Muscle of leg (tissue), 11 donors: Measurements from ENCODE around the gene HLA-C. TPM values are rescaled to one million over a fixed set of nuclear protein-coding genes. Genes with fewer than 3 reads are reported as not detected.

Experiments used
- DNase-seq: peaks from one replicate; pipeline ENCODE4 v3.0.0; 2013
- H3K27ac ChIP-seq: one replicate; pipeline ENCODE4 v1.5.1; 2013; ENCODE audit warnings: mild to moderate bottlenecking, low read length, control low read depth
- H3K27me3 ChIP-seq: one replicate; pipeline ENCODE4 v1.6.1; 2013; ENCODE audit warnings: low read length; ENCODE audit not compliant: control insufficient read depth, insufficient read depth
- H3K36me3 ChIP-seq: one replicate; pipeline ENCODE4 v1.6.1; 2013; ENCODE audit warnings: low read length; ENCODE audit not compliant: control insufficient read depth, insufficient read depth
- H3K4me1 ChIP-seq: one replicate; pipeline ENCODE4 v1.6.1; 2013; ENCODE audit warnings: low read length; ENCODE audit not compliant: control insufficient read depth, insufficient read depth
- H3K4me3 ChIP-seq: one replicate; pipeline ENCODE4 v1.5.1; 2013; ENCODE audit warnings: low read length, control low read depth
- H3K9me3 ChIP-seq: replicated peaks from 2 replicates; pipeline ENCODE4 v1.6.1; 2013; ENCODE audit warnings: low read depth, low read length; ENCODE audit not compliant: control insufficient read depth
- WGBS: methylation state at CpG from one replicate; pipeline ENCODE4 v1.1.5; 2013; ENCODE audit warnings: missing lambda C conversion rate; ENCODE audit not compliant: insufficient coverage; 5-methylcytosine and 5-hydroxymethylcytosine counted together
- polyA plus RNA-seq, 8 donors: library from polyadenylated mRNA; unstranded; fragments of 120-200 nt; gene quantifications; one replicate each; pipeline versions ENCODE4 v1.2.1 to v1.2.3, GENCODE V29; 2013; ENCODE audit warnings: inconsistent platforms in 1 of 8, low replicate concordance in 1 of 8; ENCODE audit not compliant: insufficient read length in 8 of 8, insufficient read depth in 1 of 8
- total RNA-seq: library from RNA; stranded (reverse); fragments of 120-200 nt; gene quantifications from one replicate; pipeline ENCODE4 v1.2.4, GENCODE V29; 2013

The HLA-C gene
- total and polyA plus RNA-seq, 9 donors: 26.0 to 71.6 (median 52.9) TPM

DNA sequence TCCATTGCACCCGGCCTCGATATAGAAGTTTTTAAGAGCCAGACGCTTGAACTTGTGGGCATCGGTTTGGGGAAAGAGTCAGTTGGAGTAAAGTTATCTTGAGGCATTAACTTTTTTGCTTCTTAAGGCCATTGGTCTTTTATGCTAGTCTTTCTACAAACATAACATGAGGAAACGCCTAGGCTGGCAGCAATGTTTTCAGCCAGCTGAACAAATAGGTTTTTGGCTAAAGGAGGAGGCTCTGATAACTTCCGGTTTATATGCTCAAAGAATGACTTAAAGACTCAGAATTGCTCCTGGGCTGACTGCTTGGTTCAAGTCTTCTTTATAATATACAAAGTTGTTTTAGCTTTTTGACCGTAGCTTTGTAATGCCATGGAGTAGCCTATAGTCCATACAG is 46.2 kb downstream of the HLA-C start:
- Histone ChIP-seq H3K9me3 (no peaks in the 10 kb centered on the region), H3K36me3 (no peaks in the 10 kb centered on the region), H3K27me3 (peaks cover 5% of the 10 kb centered on the region), H3K4me1 (no peaks in the 10 kb centered on the region), H3K4me3 (no peak overlapping the region), H3K27ac (no peak overlapping the region)
- no CpG with 5 or more reads among the region's 7 CpGs for WGBS
- no peak for DNase-seq

DNA sequence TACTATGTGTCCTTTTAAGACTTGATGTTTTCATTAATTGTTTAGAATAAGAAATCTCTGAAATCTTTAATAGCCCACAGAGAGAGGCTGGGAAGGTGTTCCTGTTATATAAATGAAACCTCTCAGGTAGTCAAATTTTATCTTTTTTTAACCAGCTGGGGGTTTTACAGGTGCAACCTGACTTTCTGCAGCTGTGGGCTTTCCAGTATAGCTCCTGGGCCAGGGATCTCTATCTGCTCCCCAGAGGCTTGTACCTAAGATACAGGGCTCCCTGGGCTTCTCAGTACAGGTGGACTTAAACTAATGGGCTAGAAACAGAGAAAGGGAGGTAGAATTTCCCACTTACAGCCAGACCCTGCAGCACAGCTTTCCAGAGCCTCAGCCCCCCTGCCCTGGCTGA is 49.4 kb downstream of the HLA-C start:
- Histone ChIP-seq H3K4me3 (no peak overlapping the region), H3K27me3 (peaks cover 3% of the 10 kb centered on the region), H3K27ac (no peak overlapping the region), H3K9me3 (no peaks in the 10 kb centered on the region), H3K36me3 (no peaks in the 10 kb centered on the region), H3K4me1 (no peaks in the 10 kb centered on the region)
- DNase-seq: no peak

Other genes with a start within 250 kb of the HLA-C start
- gene C6orf15, start 159.5 kb downstream of the HLA-C start, total RNA-seq: not detected
- gene C6orf15, start 159.5 kb downstream of the HLA-C start, polyA plus RNA-seq: not detected
- gene PSORS1C1, start 157.3 kb downstream of the HLA-C start, total RNA-seq: 1.3 TPM
- gene PSORS1C1, start 157.3 kb downstream of the HLA-C start, polyA plus RNA-seq: 1 to 10 TPM in 1 of 8 donors, under 1 TPM in 7; 0.22 to 1.4 (median 0.70) TPM
- gene CDSN, start 151.6 kb downstream of the HLA-C start, total RNA-seq: not detected
- under 1 TPM in 1 of 8 donors, not detected in 7; 0.07 TPM for gene CDSN, start 151.6 kb downstream of the HLA-C start, polyA plus RNA-seq
- not detected for gene PSORS1C2, start 133.0 kb downstream of the HLA-C start, total RNA-seq
- gene PSORS1C2, start 133.0 kb downstream of the HLA-C start, polyA plus RNA-seq: under 1 TPM in 6 of 8 donors, not detected in 2; 0.09 to 0.27 (median 0.26) TPM
- gene CCHCR1, start 114.3 kb downstream of the HLA-C start, total RNA-seq: 16.4 TPM
- 10 to 100 TPM; 15.1 to 21.2 (median 17.6) TPM for gene CCHCR1, start 114.3 kb downstream of the HLA-C start, polyA plus RNA-seq
- gene TCF19, start 113.5 kb downstream of the HLA-C start, total RNA-seq: 11.3 TPM
- gene TCF19, start 113.5 kb downstream of the HLA-C start, polyA plus RNA-seq: 10 to 100 TPM in 7 of 8 donors, 1 to 10 TPM in 1; 9.3 to 18.4 (median 13.5) TPM
- 0.13 TPM for gene POU5F1, start 101.4 kb downstream of the HLA-C start, total RNA-seq
- 1 to 10 TPM in 1 of 8 donors, under 1 TPM in 7; 0.29 to 1.3 (median 0.45) TPM for gene POU5F1, start 101.4 kb downstream of the HLA-C start, polyA plus RNA-seq
- gene HLA-B, start 85.1 kb upstream of the HLA-C start, total RNA-seq: 139 TPM
- gene HLA-B, start 85.1 kb upstream of the HLA-C start, polyA plus RNA-seq: 100 to 1,000 TPM in 7 of 8 donors, 10 to 100 TPM in 1; 93.4 to 266 (median 132) TPM
- 13.0 TPM for gene MICA, start 131.5 kb upstream of the HLA-C start, total RNA-seq
- 10 to 100 TPM in 1 of 8 donors, 1 to 10 TPM in 7; 4.2 to 11.6 (median 6.8) TPM for gene MICA, start 131.5 kb upstream of the HLA-C start, polyA plus RNA-seq
- 0.75 TPM for gene MICB, start 226.1 kb upstream of the HLA-C start, total RNA-seq
- gene MICB, start 226.1 kb upstream of the HLA-C start, polyA plus RNA-seq: 1 to 10 TPM in 4 of 8 donors, under 1 TPM in 4; 0.39 to 1.4 (median 1.0) TPM